SJCRH30 (cell line): ENCODE data around the gene FLCN. TPM values are rescaled to one million over a fixed set of nuclear protein-coding genes. Genes with fewer than 3 reads are reported as not detected.

Experiments
- DNase-seq, 2 experiments: peaks; one replicate each; pipeline ENCODE4 v3.0.0-alpha.2; 2015 to 2020
- H3K27ac ChIP-seq: fragments of 250-450 bp; sonication (Bioruptor Pico); 2 replicates; pipeline ENCODE4 v1.5.1; 2020; ENCODE audit warnings: mild to moderate bottlenecking, moderate library complexity
- H3K27me3 ChIP-seq: fragments of 250-450 bp; sonication (Bioruptor Pico); 2 replicates; pipeline ENCODE4 v1.5.1; 2020; ENCODE audit warnings: mild to moderate bottlenecking, moderate library complexity
- H3K36me3 ChIP-seq: fragments of 250-450 bp; sonication (Bioruptor Pico); 2 replicates; pipeline ENCODE4 v1.5.1; 2020; ENCODE audit warnings: mild to moderate bottlenecking, moderate library complexity
- H3K4me1 ChIP-seq: fragments of 250-450 bp; sonication (Bioruptor Pico); 2 replicates; pipeline ENCODE4 v1.5.1; 2020; ENCODE audit warnings: mild to moderate bottlenecking, moderate library complexity
- H3K4me3 ChIP-seq: fragments of 250-450 bp; sonication (Bioruptor Pico); 2 replicates; pipeline ENCODE4 v1.5.1; 2020; ENCODE audit warnings: mild to moderate bottlenecking, moderate library complexity
- H3K9me3 ChIP-seq: fragments of 250-450 bp; sonication (Bioruptor Pico); replicated peaks from 2 replicates; pipeline ENCODE4 v1.5.1; 2020; ENCODE audit warnings: mild to moderate bottlenecking, moderate library complexity
- total RNA-seq: library from RNA; depleted of rRNA; stranded (reverse); fragments of >200 nt; shearing (Covaris generic); gene quantifications from 2 replicates; pipeline ENCODE4 v1.2.3, GENCODE V29; 2014

FLCN gene
- total RNA-seq, 1 experiment from 2014 or later = 121 TPM

GRCh38 chr17:17177176-17177575 is 59.8 kb downstream of the FLCN start:
- Histone ChIP-seq H3K27me3 (no peaks in the 10 kb centered on the region), H3K4me3 (no peak overlapping the region), H3K9me3 (no peaks in the 10 kb centered on the region), H3K4me1 (no peaks in the 10 kb centered on the region), H3K36me3 (peaks cover 95% of the 10 kb centered on the region), H3K27ac (no peak overlapping the region)
- DNase-seq = no peak

- Histone ChIP-seq H3K27ac (no peak overlapping the region), H3K36me3 (peaks cover 95% of the 10 kb centered on the region), H3K27me3 (no peaks in the 10 kb centered on the region), H3K4me3 (no peak overlapping the region), H3K4me1 (no peaks in the 10 kb centered on the region), H3K9me3 (no peaks in the 10 kb centered on the region)
- no peak for DNase-seq
Measured at GRCh38 chr17:17176341-17176740, 60.6 kb downstream of the FLCN start.

DNA sequence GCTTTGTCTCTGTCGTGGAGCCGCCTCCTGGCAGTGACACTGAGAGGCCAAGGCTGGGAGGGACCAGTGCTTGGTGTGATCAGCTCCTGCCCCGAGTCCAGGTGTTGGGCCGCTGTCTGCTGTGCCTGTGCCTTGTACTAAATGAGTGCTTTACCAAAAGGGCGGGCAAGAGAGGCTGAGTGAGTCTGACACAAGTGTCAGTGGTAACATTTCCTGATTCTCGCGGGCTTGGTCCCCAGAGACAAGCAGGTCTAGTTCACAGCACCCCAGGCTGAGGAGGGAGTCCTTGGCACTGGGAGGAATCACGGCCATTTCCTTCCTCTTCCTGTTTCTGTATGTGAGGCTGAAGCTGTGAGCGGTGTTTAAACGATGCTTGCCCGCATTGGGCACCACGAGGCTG is 61.1 kb downstream of the FLCN start:
- H3K9me3 ChIP-seq = no peaks in the 10 kb centered on the region
- H3K27ac ChIP-seq = no peak overlapping the region
- no peak for DNase-seq
- no peaks in the 10 kb centered on the region for H3K27me3 ChIP-seq
- H3K4me3 ChIP-seq = no peak overlapping the region
- H3K36me3 ChIP-seq = peaks cover 95% of the 10 kb centered on the region
- H3K4me1 ChIP-seq = no peaks in the 10 kb centered on the region

- Histone ChIP-seq H3K27ac (no peak overlapping the region), H3K4me3 (no peak overlapping the region), H3K9me3 (no peaks in the 10 kb centered on the region), H3K36me3 (peaks cover 90% of the 10 kb centered on the region), H3K4me1 (no peaks in the 10 kb centered on the region), H3K27me3 (no peaks in the 10 kb centered on the region)
- DNase-seq = no peak
Measured at GRCh38 chr17:17175340-17175739, 61.6 kb downstream of the FLCN start.

DNA sequence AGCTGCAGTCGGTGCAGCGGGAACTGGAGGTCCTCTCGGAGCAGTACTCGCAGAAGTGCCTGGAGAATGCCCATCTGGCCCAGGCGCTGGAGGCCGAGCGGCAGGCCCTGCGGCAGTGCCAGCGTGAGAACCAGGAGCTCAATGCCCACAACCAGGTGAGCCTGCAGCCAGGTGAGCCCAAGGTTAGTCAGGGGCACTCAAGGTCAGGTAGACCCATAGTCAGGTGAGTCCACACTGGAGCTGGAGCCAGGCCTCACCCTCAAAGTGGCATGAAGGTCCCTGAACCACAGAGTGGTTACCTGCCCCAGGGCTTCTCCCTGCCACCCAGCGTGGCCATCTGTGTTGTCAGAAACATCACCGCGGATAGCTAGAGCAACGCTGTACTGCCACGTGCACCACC is 63.0 kb downstream of the FLCN start:
- Histone ChIP-seq H3K36me3 (peaks cover 88% of the 10 kb centered on the region), H3K27me3 (no peaks in the 10 kb centered on the region), H3K4me1 (no peaks in the 10 kb centered on the region), H3K27ac (no peak overlapping the region), H3K9me3 (no peaks in the 10 kb centered on the region), H3K4me3 (no peak overlapping the region)
- no peak for DNase-seq

GRCh38 chr17:17172990-17173389 is 64.0 kb downstream of the FLCN start:
- no peak for DNase-seq
- no peak overlapping the region for H3K4me3 ChIP-seq
- no peaks in the 10 kb centered on the region for H3K4me1 ChIP-seq
- peaks cover 86% of the 10 kb centered on the region for H3K36me3 ChIP-seq
- no peaks in the 10 kb centered on the region for H3K27me3 ChIP-seq
- H3K9me3 ChIP-seq = no peaks in the 10 kb centered on the region
- H3K27ac ChIP-seq = no peak overlapping the region

GRCh38 chr17:17172001-17172939 is 64.7 kb downstream of the FLCN start:
- DNase-seq = no peak
- Histone ChIP-seq H3K36me3 (peaks cover 82% of the 10 kb centered on the region), H3K4me3 (no peak overlapping the region), H3K9me3 (no peaks in the 10 kb centered on the region), H3K27me3 (no peaks in the 10 kb centered on the region), H3K27ac (no peak overlapping the region), H3K4me1 (no peaks in the 10 kb centered on the region)

GRCh38 chr17:17171186-17171585 is 65.8 kb downstream of the FLCN start:
- H3K27ac ChIP-seq = no peak overlapping the region
- no peaks in the 10 kb centered on the region for H3K27me3 ChIP-seq
- H3K4me3 ChIP-seq = no peak overlapping the region
- no peaks in the 10 kb centered on the region for H3K9me3 ChIP-seq
- no peaks in the 10 kb centered on the region for H3K4me1 ChIP-seq
- DNase-seq = no peak
- peaks cover 82% of the 10 kb centered on the region for H3K36me3 ChIP-seq

DNA sequence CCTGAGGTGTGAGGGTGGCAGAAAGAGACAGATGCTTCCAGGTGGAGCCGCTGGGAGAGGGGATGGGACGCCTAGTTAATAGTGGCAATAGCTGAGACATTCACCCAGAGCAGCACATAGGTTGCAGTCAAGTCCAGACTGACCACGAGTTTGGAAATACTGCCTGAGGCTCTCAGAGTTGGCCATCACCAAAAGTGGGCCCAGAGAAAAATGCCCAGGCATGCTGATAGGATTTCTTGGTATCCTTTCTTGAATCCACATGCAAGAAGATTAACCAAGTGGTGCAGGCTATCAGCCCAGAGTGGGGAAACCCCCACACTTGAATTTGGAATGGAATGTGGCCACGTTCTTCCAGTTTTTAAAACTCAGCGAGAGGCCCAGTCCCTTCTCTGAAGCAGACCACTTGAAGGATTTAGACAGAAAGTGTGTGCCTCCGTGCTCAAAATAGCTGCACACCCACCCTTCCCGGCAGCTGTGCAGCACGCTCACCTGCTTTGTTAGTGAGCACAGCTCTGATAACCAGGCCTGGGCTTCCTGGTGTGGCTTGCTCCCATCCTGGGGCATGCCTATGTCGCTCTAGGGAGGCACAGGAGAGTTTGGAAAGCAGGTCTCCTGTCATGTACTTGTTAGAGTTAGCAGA is 66.5 kb downstream of the FLCN start:
- H3K9me3 ChIP-seq = no peaks in the 10 kb centered on the region
- no peak for DNase-seq
- H3K36me3 ChIP-seq = peaks cover 82% of the 10 kb centered on the region
- H3K27ac ChIP-seq = no peak overlapping the region
- H3K27me3 ChIP-seq = no peaks in the 10 kb centered on the region
- no peak overlapping the region for H3K4me3 ChIP-seq
- no peaks in the 10 kb centered on the region for H3K4me1 ChIP-seq

GRCh38 chr17:17169396-17169795 is 67.6 kb downstream of the FLCN start:
- Histone ChIP-seq H3K4me1 (no peaks in the 10 kb centered on the region), H3K4me3 (no peak overlapping the region), H3K27me3 (no peaks in the 10 kb centered on the region), H3K9me3 (no peaks in the 10 kb centered on the region), H3K27ac (no peak overlapping the region), H3K36me3 (peaks cover 82% of the 10 kb centered on the region)
- DNase-seq = no peak

DNA sequence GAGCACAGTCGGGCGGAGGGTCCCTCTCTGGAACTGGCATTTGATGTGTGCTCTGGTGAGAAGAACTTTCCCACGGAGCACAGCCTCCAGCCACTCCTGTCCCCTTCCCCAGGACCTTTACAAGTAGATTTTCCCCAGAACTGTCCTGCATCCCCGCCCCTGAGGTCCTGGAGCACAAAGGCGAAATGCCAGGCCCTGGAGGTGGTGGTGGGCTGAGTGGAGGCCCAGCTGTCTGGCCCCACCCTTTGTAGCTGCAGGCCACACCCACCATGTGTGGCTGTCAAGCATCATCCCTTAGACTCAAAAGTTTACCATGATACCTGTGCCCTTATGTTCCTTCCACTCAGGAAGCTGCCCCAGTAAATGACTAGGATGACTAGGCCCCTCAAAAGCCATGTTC is 68.6 kb downstream of the FLCN start:
- Histone ChIP-seq H3K4me3 (no peak overlapping the region), H3K27ac (no peak overlapping the region), H3K9me3 (no peaks in the 10 kb centered on the region), H3K27me3 (no peaks in the 10 kb centered on the region), H3K4me1 (no peaks in the 10 kb centered on the region), H3K36me3 (peaks cover 82% of the 10 kb centered on the region)
- no peak for DNase-seq

DNA sequence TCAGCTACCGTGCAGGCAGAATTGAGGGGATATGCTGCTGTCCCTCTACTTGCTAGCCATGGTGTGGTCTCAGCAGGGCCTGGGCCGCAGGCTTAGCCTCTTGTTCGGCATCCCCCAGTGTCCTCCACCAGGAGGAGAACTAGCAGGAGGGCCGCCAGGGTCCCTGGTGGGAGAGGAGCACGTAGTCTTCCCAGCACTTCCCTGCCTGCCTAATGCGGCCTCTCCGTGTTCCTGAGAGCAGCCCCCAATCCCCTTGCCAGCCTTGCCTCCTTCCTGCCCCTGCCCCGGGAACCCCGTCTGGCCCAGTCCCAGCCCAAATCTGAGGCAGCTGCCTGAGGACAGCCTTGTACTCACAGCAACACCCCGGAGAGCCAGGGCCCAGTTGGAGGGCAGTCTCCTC is 69.0 kb downstream of the FLCN start:
- Histone ChIP-seq H3K4me3 (no peak overlapping the region), H3K27me3 (no peaks in the 10 kb centered on the region), H3K4me1 (no peaks in the 10 kb centered on the region), H3K9me3 (no peaks in the 10 kb centered on the region), H3K36me3 (peaks cover 82% of the 10 kb centered on the region), H3K27ac (no peak overlapping the region)
- no peak for DNase-seq

- H3K27ac ChIP-seq = no peak overlapping the region
- no peak overlapping the region for H3K4me3 ChIP-seq
- no peaks in the 10 kb centered on the region for H3K9me3 ChIP-seq
- H3K36me3 ChIP-seq = peaks cover 82% of the 10 kb centered on the region
- no peak for DNase-seq
- no peaks in the 10 kb centered on the region for H3K27me3 ChIP-seq
- no peaks in the 10 kb centered on the region for H3K4me1 ChIP-seq
Measured at GRCh38 chr17:17167356-17167755, 69.6 kb downstream of the FLCN start.

DNA sequence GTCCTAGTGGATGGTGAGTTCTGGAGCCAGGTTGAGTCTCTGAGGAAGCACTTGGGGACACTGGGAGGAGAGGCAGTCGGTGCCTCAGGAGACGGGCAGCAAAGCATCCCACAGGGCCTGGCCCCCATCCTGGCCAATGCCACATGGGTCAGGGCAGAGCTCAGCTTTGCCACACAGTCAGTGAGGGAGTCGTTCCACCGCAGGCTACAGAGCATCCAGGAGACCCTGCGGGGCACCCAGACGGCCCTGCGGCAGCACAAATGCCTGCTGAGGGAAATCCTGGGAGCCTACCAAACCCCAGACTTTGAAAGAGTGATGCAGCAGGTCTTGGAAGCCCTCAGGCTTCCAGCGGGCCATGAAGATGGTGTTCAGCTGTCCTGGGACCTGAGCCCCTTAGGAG is 70.5 kb downstream of the FLCN start:
- no peak overlapping the region for H3K27ac ChIP-seq
- no peak for DNase-seq
- H3K36me3 ChIP-seq = peaks cover 81% of the 10 kb centered on the region
- H3K9me3 ChIP-seq = no peaks in the 10 kb centered on the region
- H3K4me1 ChIP-seq = no peaks in the 10 kb centered on the region
- no peak overlapping the region for H3K4me3 ChIP-seq
- H3K27me3 ChIP-seq = no peaks in the 10 kb centered on the region

- Histone ChIP-seq H3K36me3 (peaks cover 81% of the 10 kb centered on the region), H3K27ac (no peak overlapping the region), H3K9me3 (no peaks in the 10 kb centered on the region), H3K4me1 (no peaks in the 10 kb centered on the region), H3K27me3 (no peaks in the 10 kb centered on the region), H3K4me3 (no peak overlapping the region)
- no peak for DNase-seq
Measured at GRCh38 chr17:17165666-17166308, 71.2 kb downstream of the FLCN start.
